Measurements from ENCODE around the gene CNTN6. TPM values are rescaled to one million over a fixed set of nuclear protein-coding genes. Genes with fewer than 3 reads are reported as not detected.

Gene CNTN6
- total and polyA plus RNA-seq, 9 donors = 0.04 to 0.43 (median 0.23) TPM; not detected in 6

GRCh38 chr3:1292571-1293071 is 199.8 kb downstream of the CNTN6 start:
- Histone ChIP-seq H3K4me3 (no peak overlapping the region), H3K27me3 (no peaks in the 10 kb centered on the region), H3K36me3 (no peaks in the 10 kb centered on the region), H3K27ac (no peak overlapping the region), H3K9me3 (no peaks in the 10 kb centered on the region), H3K4me1 (ENCODE audit: insufficient read depth) (no peaks in the 10 kb centered on the region)
- DNase-seq = no peak
- no peak for TF ChIP-seq CTCF (IDR thresholded peaks at IDR 0.05)
- TF ChIP-seq EP300 (IDR thresholded peaks at IDR 0.05) = no peak
- no peak for TF ChIP-seq POLR2A (IDR thresholded peaks at IDR 0.05)
- intact Hi-C loops (cut with DNase I) = no loop called here
- WGBS, 3 donors = 51 to 62% (median 55%) methylated on average over 3 of the region's 3 CpGs

DNA sequence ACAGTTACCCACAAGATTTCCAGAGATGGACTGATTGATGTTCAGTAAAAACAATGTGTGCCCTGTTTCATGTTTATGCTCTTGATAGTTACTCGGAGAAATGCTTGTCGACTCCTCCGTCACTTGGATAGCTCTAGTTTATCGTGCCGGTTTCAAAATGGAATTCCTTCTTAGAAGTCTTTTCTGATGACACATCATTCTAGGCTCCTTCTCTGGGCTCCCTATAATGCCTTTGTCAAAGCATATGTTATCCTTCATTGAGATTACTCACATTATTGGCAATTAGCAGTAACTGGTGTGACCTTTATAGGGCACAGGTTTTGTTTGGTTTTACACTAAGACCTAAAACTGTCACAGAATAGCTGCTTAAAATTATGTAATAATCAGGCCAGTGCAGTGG is 201.8 kb downstream of the CNTN6 start:
- Histone ChIP-seq H3K27me3 (no peaks in the 10 kb centered on the region), H3K36me3 (no peaks in the 10 kb centered on the region), H3K4me1 (ENCODE audit: insufficient read depth) (no peaks in the 10 kb centered on the region), H3K9me3 (no peaks in the 10 kb centered on the region), H3K4me3 (no peak overlapping the region), H3K27ac (no peak overlapping the region)
- DNase-seq = no peak
- TF ChIP-seq POLR2A (IDR thresholded peaks at IDR 0.05) = no peak
- WGBS, 3 donors = 56 to 67% (median 61%) methylated on average over 5 of the region's 5 CpGs
- intact Hi-C loops (cut with DNase I) = no loop called here

GRCh38 chr3:1318296-1319005 is 225.6 kb downstream of the CNTN6 start:
- no peaks in the 10 kb centered on the region for H3K36me3 ChIP-seq
- H3K27me3 ChIP-seq = no peaks in the 10 kb centered on the region
- H3K9me3 ChIP-seq = no peaks in the 10 kb centered on the region
- no peak overlapping the region for H3K4me3 ChIP-seq
- TF ChIP-seq EP300 (IDR thresholded peaks at IDR 0.05) (no peak), CTCF (IDR thresholded peaks at IDR 0.05) (no peak), POLR2A (IDR thresholded peaks at IDR 0.05) (no peak)
- no peak overlapping the region for H3K27ac ChIP-seq
- DNase-seq = no peak
- no peaks in the 10 kb centered on the region for H3K4me1 ChIP-seq (ENCODE audit: insufficient read depth)
- WGBS, 3 donors = 63 to 80% (median 71%) methylated on average over 6 of the region's 6 CpGs
- intact Hi-C loops (cut with DNase I) = no loop called here

DNA sequence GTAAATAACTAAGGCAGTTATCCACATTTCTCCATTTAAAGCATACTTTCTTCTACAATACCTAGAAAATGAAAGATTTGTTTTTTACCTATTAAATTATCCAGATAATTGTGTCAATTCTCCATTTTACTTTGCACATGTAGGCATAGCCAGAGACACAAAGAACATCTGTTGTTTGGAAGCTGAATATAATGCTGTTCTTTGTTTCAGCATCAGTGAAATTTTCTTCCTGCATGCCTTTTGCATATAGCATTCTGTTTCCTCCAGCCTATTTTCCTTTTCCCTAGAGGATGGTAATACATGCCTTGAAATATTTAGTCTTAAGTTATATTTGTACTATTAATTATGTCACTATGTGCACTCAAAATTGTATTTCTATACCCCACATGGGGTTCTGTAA is 233.7 kb downstream of the CNTN6 start:
- Histone ChIP-seq H3K4me1 (ENCODE audit: insufficient read depth) (no peaks in the 10 kb centered on the region), H3K9me3 (no peaks in the 10 kb centered on the region), H3K27me3 (no peaks in the 10 kb centered on the region), H3K4me3 (no peak overlapping the region), H3K27ac (no peak overlapping the region), H3K36me3 (no peaks in the 10 kb centered on the region)
- no peak for DNase-seq
- intact Hi-C loops (cut with DNase I) = no loop called here
- no peak for TF ChIP-seq POLR2A (IDR thresholded peaks at IDR 0.05)
- no peak for TF ChIP-seq CTCF (IDR thresholded peaks at IDR 0.05)
- TF ChIP-seq EP300 (IDR thresholded peaks at IDR 0.05) = no peak

- intact Hi-C loops (cut with DNase I) = no loop called here
- Histone ChIP-seq H3K4me1 (ENCODE audit: insufficient read depth) (no peaks in the 10 kb centered on the region), H3K27me3 (no peaks in the 10 kb centered on the region), H3K27ac (no peak overlapping the region), H3K9me3 (no peaks in the 10 kb centered on the region), H3K4me3 (no peak overlapping the region), H3K36me3 (no peaks in the 10 kb centered on the region)
- TF ChIP-seq POLR2A (IDR thresholded peaks at IDR 0.05) (no peak), CTCF (IDR thresholded peaks at IDR 0.05) (no peak), EP300 (IDR thresholded peaks at IDR 0.05) (no peak)
- DNase-seq = no peak
- 82 to 89% (median 82%) methylated on average over 2 of the region's 2 CpGs for WGBS, 3 donors
These were observed 237.3 kb downstream of the CNTN6 start for GRCh38 chr3:1330107-1330506.

Measured in ovary (tissue), 9 donors.